Measurements from ENCODE around the gene NEK1.
"Not testable (repeated sequence)": the region's sequence is repeated elsewhere in the genome, so short reads cannot be mapped to it uniquely, and the experiment has no call there.

The NEK1 gene

DNA sequence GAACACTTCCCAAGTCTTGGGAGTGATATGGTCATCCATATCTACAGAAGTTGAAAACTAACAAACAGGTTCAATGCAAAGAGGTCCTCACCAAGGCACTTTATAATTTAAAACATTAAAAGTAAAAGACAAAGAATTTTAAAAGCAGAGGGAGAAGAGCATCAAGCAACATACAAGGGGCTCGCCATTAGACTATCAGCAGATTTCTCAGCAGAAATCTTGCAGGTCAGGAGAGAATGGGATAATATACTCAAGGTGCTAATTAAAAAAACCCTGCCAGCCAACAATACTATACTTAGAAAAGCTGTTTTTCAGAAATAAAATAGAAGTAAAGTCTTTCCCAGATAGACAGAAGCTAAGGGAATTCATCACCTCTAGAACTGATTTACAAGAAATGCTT is 121.2 kb downstream of the NEK1 start:
- no peak for DNase-seq

DNA sequence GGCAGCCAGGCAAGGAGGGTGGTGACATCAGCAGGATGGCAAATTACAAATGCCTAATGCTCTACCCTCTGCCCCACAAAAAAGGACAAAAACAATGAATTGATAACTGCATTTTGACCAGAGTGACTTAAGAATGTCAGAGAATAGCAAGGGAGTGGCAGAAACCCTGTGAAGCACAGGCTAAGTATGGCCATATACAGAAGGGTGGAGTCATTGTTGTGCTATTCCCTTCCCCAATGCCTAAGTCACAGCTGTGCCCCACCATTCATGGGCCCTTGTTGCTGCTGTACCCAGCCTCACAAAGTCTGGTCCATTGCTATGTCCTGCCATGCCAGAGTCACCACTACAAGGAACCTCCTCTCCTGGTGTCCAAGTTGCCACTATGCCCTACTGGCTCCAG is 123.1 kb downstream of the NEK1 start:
- DNase-seq = no peak

DNA sequence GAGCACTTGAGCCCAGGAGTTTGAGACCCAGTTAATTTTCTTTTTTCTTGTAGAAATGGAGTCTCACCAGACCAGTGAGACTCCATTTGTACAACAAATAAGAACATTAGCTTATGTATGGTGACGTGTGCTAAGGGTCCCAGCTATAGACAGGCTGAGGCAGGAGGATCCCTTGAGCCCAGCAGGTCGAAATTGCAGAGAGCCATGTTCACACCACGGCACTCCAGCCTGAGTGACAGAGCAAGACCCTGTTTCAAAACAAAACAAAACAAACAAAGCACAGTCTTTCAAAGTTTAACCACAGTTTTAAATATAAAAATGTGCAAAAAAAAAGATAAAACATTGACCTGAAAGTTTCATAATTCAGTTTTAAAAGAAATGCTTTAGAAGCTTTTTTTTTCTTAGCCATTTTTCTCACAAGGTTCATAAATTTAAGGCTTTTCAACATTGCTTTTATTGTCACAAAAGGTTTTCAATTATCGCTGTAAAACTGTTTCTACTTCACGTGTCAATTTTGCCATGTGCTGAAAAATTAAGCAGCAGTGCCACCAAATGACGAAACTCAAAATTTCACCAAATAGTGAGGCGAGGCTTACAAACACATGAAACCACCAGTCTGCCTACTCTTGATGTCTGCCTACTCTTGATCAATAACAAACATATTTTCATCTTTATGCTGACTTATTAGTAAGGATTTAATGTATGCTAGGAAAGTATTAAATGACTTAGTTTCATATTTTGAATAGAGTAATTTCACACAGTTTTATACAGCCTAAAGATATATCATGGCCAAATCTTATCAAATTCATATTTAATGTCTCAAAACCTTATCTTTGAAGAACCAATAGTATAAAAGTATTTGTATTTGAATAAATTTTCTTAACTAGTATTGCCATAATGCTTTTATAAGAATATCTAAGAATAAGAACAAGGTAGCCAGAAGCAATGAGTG is 126.3 kb downstream of the NEK1 start:
- peak; percentile 2 for DNase-seq

DNA sequence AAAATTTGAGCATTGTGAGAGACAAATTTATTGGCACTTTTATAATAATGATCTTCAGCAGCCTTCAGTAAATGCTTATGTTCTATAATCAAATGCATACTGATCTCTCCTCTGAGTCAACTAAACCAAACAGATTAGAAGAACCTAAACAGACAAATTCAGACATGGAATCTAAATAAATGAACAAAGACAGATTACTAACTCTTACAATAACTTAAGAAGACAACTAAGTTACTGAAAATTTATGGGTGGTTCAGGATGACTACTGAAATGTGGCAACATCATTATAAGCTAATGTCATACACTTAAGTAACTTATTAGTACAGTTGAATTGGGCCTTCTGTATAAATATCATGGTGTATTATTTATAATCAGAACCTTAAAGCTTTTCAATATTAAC is 127.3 kb downstream of the NEK1 start:
- DNase-seq = no peak

DNA sequence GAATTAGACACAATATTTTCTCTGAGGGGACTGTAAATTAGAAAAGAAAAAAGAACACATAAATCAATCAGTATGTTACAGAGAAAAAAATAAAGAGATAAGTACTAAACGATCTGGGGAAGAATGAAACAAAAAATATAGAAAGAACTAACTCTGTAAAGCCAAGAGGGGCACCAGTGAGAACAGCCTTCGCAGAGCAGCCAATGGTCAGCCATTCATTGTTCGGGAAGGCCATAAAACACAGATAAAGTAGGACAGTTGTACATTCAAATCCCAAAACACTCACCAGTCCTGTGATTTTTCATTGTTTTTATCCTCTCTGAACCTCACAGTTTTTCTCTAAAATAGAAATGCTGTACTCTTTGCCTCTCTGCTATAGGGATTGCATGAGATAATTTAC is 127.9 kb downstream of the NEK1 start:
- DNase-seq = no peak

DNA sequence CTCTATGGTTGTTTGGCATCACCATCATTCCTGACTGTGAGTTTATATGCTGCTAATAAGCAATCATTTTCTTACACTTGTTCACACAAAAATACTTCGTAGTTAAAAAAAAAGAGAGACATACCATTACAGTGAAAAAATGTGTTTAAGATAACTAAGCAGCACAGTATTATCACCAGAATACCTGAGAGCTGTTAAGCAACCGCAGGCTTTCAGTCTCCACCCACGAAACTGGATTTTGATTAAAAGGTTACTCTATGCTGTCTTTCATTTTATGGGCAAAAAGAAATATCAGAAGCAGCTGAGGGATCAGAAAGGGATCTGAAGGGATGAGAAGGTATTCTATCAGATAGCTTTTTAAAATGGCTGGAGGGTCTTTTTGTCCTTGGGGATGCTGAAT is 148.3 kb downstream of the NEK1 start:
- DNase-seq = no peak

DNA sequence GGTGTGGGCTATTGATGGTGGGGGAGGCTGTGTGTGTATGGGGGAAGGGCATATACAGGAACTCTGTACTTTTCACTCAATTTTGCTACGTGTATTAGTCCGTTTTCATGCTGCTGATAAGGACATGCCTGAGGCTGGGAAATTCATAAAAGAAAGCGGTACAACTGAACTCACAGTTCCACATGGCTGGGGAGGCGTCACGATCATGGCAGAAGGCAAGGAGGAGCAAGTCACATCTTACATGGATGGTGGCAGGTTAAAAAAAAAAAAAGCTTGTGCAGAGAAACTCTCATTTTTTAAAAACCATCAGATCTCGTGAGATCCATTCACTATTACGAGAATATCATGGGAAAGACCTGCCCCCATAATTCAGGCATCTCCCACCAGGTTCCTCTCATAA is 152.3 kb downstream of the NEK1 start:
- DNase-seq = no peak

DNA sequence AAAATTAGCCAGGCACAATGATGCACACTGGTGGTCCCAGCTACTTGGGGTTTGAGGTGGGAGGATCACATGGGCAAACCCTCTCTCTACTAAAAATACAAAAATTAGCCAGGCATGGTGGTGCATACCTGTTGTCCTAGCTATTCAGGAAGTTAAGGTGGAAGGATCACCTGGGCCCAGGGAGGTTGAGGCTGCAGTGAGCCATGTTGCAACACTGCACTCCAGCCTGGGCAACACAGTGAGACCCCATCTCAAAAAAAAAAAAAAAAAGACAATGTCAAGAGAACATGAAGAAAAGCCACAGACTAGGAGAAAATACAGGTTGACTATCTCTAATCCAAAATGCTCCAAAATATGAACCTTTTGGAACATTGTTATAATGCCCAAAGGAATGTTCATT is 153.8 kb downstream of the NEK1 start:
- no peak for DNase-seq

DNA sequence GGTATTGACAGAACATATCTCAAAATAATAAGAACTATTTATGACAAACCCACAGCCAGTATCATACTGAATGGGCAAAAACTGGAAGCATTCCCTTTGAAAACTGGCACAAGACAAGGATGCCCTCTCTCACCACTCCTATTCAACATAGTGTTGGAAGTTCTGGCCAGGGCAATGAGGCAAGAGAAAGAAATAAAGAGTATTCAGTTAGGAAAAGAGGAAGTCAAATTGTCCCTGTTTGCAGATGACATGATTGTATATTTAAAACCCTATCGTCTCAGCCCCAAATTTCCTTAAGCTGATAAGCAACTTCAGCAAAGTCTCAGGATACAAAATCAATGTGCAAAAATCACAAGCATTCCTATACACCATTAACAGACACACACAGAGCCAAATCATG is 159.7 kb downstream of the NEK1 start:
- DNase-seq = not testable (repeated sequence)

DNA sequence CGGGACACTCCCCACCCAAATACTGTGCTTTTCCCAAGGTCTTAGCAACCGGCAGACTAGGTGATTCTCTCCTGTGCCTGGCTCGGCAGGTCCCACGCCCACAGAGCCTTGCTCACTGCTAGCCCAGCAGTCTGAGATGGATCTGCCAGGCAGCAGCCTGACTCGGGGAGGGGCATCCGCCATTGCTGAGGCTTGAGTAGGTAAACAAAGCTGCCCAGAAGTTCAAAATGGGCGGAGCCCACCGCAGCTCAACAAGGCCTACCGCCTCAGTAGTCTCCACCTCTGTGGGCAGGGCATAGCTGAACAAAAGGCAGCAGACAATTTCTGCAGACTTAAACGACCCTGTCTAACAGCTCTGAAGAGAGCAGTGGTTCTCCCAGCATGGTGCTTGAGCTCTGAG is 163.4 kb downstream of the NEK1 start:
- DNase-seq = not testable (repeated sequence)

DNA sequence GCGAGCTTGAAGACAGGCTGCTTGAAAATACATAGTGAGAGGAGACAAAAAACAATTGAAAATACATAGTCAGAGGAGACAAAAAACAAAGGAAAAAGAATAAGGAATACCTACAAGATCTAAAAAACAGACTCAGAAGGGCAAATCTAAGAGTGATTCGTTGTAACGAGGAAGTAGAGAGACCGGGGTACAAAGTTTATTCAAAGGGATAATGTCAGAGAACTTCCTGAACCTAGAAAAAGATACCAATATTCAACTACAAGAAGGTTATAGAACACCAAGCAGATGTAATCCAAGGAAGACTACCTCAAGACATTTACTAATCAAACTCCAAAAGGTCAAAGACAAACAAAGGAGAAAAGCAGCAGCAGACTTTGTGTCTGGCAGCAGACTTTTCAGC is 165.6 kb downstream of the NEK1 start:
- no peak for DNase-seq

DNA sequence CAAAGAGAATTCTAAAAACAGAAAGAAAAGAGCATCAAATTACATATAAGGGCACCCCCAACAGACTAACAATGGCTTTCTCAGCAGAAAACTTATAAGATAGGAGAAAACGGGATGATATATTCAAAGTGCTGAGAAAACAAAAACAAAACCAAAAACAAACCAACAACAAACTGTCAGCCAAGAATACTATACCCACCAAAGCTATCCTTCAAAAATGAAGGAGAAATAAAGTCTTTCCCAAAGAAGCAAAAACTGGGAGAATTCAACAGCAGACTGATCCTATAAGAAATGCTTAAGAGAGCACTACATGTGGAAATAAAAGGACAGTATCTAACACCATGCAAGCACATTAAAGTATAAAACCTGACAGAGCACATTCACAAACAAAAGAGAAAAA is 168.6 kb downstream of the NEK1 start:
- no peak for DNase-seq

DNA sequence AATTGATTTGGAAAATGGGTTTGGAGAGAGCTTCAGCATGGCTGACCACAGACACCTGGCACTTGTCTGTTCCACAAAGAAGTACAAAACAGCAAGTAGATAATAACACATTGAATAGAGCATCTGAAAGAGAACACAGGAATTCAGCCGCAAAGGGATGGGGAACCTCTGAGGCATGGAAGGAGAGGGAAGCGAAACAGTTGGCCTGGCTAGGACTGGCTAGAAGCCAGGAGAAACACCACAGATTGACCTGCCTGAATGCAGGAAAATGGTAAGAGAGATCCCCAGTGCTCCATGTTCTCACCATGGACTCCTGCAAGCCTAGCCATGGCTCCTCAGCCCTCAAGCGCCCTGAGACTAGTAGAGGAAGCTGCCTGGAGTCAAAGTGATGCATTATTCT is 171.9 kb downstream of the NEK1 start:
- DNase-seq = no peak

DNA sequence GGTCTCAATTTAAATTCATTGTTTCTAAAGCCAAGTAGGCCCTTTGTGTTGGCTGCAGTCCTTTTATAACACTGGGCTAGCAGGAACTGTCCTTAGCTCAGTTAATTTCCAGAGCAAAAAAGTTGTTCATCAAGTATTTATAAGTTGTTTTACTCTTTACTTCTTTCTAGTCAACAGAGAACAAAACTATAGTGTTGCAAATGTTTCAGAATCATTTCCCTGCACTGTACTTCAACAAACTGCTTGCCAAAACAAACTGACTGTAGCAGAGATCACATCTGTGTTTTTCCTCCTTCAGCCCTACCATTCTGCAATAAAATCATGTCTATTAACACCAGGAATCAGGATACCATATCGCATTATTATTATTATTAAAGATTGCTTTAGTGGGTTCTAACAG is 173.1 kb downstream of the NEK1 start:
- no peak for DNase-seq

DNA sequence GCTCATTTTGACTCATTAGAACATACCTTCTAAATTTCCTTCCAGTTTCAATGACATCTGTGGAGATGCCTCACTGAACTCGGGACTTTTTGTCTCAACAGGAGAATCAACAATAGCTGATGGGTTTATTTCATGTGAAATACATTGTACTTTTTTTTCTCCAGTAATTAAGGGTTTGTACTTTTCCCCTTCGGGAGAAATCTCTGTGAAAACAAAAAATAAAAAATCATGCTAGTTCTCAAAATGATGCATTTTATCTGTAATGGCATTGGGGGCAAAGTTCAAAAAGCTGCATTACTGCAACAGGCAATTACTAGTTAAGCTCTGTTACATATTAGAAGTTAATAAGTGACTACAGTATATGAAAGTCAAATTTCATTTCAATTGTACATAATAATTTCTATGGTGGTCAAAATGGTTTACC is 174.3 kb downstream of the NEK1 start:
- DNase-seq = no peak

DNA sequence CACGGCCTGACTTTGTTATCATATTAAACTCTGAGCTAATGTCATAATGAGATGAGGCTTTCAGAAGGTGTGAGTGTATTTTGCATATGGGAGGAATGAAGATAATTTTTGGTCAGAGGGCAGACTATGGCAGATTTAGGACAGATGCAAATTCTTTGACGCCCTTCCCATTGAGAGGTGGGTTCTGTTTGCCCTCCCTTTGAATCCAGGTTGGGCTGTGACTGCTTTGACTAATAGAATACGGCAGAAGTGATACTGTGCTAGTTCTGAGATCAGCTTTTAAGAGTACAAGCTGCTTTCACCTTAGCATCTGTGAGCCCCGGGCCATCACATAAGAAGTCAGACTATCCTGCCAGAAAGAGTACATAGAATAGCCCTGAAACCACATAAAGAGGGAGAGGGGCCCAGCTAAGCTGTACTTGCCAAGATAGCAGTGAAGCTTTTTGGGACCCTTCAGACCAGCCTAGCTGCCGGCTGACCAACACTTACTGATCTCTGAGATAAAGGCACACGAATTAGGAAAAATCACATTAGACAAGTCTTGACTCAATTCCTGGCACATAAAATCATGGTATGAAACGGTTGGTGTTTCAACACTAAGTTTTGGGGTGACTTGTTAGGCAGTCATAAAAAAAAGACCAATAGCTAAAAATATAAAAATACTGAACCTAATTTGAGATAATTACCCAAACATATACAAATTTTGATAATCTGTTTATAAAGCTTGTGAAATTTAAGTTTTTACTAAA is 174.9 kb downstream of the NEK1 start:
- DNase-seq = no peak

DNA sequence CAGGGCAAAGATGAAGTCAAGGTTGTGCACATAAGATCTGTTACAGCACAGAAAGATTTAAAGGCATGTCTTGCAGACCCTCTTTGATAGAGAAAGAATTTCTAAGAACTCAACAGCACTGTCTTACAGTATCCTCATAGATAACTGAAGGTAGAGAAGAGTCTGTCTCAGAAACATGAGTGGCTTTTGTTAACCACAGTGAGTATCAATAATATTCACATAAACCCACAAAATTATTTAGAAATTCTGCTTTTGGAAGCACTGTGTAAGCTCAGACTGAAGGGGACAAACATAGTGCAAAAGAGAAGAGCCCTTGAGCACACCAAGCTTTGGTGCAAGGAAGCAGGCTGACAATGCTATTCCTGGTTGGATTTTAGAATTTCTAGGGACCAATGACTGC is 175.6 kb downstream of the NEK1 start:
- no peak for DNase-seq

DNA sequence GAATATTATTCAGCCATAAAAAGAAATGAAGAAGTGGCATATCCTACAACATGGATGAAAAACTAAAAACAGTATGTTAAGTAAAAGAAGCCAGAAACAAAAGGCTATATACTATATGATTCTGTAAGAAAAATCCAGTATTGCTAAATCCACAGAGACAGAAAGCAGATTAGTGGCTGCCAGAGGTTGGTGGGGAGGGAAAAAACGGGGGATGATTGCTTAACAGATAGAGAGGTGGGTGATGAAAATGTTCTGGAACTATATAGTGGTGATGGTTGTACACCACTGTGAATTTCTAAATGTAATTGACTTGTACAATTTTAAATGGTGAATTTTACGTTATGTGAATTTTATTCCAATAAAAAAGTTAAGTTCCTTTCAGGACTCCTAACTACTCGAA is 184.0 kb downstream of the NEK1 start:
- DNase-seq = no peak

DNA sequence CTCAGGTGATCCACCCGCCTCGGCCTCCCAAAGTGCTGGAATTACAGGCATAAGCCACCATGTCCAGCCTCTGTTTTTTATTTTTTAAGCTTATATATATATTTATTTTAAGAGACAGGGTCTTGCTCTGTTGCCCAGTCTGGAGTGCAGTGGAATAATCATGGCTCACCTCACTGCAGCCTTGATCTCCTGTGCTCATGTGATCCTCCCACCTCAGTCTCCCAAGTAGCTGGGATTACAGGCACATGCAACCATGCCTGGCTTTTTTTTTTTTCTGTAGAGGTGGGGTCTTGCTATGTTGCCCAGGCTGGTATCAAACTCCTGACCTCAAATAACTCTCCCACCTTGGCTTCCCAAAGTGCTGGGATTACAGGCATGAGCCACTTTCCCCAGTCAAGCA is 184.7 kb downstream of the NEK1 start:
- DNase-seq = not testable (repeated sequence)

DNA sequence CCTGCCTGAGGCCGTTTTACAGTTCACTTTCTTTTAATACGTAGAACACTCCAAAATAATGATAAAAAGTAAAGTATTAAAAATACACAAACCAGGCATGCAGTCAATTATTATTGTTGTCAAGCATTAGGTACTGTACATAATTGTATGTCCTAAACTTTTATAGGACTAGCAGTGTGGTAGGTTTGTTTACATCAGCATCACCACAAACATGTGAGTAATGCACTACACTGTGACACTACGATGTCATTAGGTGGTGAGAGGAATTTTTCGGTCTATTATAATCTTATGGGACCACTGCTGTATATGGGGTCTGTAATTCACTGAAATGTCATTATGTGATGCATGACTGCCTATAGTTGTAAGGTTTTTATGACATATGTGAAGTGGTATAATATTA is 192.1 kb downstream of the NEK1 start:
- DNase-seq = no peak

DNA sequence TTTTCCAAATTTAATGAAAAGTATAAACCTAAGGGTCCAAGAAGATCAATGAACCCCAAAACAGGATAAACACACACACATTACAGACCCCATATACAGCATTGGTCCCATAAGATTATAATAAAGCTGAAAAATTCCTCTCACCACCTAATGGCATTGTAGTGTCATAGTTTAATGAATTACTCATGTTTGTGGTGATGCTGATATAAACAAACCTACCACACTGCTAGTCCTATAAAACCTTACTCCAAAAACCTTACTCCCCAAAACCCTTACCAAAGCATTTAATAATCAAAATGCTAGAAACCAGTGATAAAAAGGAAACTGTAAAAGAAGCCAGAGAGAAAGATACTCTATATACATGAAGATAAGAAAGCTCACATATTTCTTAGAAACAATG is 193.5 kb downstream of the NEK1 start:
- no peak for DNase-seq

DNA sequence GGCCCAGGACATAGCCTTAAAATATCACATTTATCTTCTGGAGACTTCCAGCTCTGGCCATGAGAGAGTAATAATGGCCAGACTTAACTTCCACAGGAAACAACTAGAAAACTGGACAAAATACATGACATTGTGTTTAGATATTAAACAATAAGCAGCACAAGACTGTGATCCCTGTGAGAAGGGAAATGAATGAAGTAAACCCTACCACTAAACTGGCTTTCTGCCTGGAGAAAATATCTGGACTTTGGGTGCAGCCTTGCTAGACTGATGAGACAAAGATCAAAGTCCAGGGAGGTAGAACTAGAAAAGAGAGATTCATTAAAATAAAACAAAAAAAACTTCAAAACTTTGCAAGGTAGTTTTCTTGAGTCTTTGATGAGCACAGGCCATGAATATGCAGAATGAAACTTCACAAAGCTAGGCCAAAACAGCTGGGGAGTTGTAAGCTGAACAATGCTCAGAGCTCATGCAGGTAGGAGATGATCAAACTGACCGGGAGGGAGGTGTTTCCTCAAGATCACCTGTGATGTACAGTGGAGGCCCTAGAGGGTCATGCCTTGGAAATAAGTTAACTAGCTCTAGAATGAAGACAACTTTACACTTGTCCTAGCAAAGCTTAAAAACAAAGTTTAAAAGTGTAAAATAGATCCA is 194.6 kb downstream of the NEK1 start:
- no peak for DNase-seq

DNA sequence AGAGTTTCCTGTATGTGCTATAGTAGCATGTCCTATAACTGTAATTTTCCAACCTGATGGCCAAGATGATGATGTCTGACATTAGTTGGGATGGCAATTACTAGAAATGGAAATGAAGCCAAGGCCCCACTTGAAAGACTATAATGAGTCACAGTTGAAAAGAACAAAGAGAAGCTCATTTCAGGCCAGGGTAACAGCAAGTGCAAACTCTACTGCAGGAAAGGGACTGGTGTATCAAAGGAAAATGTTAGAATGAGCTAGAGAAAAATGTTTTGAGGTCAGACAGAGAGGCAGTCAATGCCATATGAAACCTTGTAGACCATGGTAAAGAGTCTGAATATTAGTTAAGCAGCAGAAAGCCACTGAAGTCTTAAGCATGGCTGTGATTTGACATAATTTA is 195.4 kb downstream of the NEK1 start:
- no peak for DNase-seq

DNA sequence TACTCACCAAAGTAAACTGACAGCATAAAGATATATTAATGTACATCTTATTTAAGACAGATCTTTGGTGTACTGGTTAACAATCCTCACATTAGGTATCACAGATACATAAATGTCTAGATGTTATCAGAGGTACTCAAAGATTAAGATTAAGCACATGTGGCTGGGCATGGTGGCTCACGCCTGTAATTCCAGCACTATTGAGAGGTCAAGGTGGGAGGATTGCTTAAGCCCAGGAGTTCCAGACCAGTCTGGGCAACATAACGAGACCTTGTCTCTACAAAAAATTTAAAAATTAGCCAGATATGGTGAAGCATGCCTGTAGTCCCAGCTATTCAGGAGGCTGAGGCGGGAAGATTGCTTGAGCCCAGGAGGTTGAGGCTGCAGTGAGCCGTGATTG is 195.9 kb downstream of the NEK1 start:
- DNase-seq = no peak

Measured in central memory CD4-positive, alpha-beta T cell (primary cell).